Naive B cell (primary cell): ENCODE results near the gene KCND2. TPM values are rescaled to one million over a fixed set of nuclear protein-coding genes. Genes with fewer than 3 reads are reported as not detected.
"Not testable (repeated sequence)": the region's sequence is repeated elsewhere in the genome, so short reads cannot be mapped to it uniquely, and the experiment has no call there.

Source experiments
- ATAC-seq, 2 donors: fragments of 150-1000 bp; cut with Tn5 transposase; 2 replicates each; pipeline ENCODE4 v1.10.0; 2021; ENCODE audit warnings: low read depth in 2 of 2, mild to moderate bottlenecking in 2 of 2, moderate library complexity in 2 of 2
- DNase-seq: peaks from one replicate; pipeline ENCODE4 v3.0.0; 2022
- H3K27ac Mint-ChIP-seq, 6 donors: one replicate each; pipeline ENCODE4 v1.8.0; 2020 to 2022; ENCODE audit warnings: mild to moderate bottlenecking in 6 of 6, mixed read lengths in 6 of 6, moderate library complexity in 5 of 6, inconsistent platforms in 2 of 6
- H3K27me3 Mint-ChIP-seq, 3 donors: one replicate each; pipeline ENCODE4 v1.8.0; 2021 to 2022; ENCODE audit warnings: mixed read lengths in 3 of 3, mild to moderate bottlenecking in 1 of 3
- H3K36me3 Mint-ChIP-seq, 2 donors: one replicate each; pipeline ENCODE4 v1.8.0; 2020 to 2022; ENCODE audit warnings: mixed read lengths in 2 of 2, inconsistent platforms in 1 of 2, mild to moderate bottlenecking in 1 of 2
- H3K4me1 Mint-ChIP-seq, 3 donors: one replicate each; pipeline ENCODE4 v1.8.0; 2020 to 2022; ENCODE audit warnings: mixed read lengths in 3 of 3, inconsistent platforms in 1 of 3, mild to moderate bottlenecking in 1 of 3, moderate library complexity in 1 of 3
- H3K4me3 Mint-ChIP-seq, 8 donors: one replicate each; pipeline ENCODE4 v1.8.0; 2020 to 2022; ENCODE audit warnings: mild to moderate bottlenecking in 8 of 8, mixed read lengths in 8 of 8, moderate library complexity in 8 of 8, inconsistent platforms in 2 of 8
- H3K9me3 Mint-ChIP-seq, 7 donors: one replicate each; pipeline ENCODE4 v1.8.0; 2020 to 2022; ENCODE audit warnings: mixed read lengths in 7 of 7, mild to moderate bottlenecking in 5 of 7, inconsistent platforms in 2 of 7, moderate library complexity in 1 of 7
- polyA plus RNA-seq, 6 donors: library from polyadenylated mRNA; unstranded; fragments of 300-500 nt; fragmentation: Illumina TruSeq; gene quantifications; one replicate each; pipeline ENCODE4 v1.2.3, GENCODE V29; 2021; ENCODE audit warnings: low read depth in 6 of 6

Gene KCND2
- polyA plus RNA-seq, 6 donors from 2014 or later = not detected

GRCh38 chr7:120700796-120701195, 427.8 kb downstream of the KCND2 start:
- Mint-ChIP-seq H3K4me3 (no peak overlapping the region), H3K9me3 (peaks cover 0 to 12% (median 3%) of the 10 kb centered on the region in 7 donors), H3K27ac (no peak overlapping the region), H3K4me1 (no peaks in the 10 kb centered on the region), H3K36me3 (no peaks in the 10 kb centered on the region), H3K27me3 (no peaks in the 10 kb centered on the region)
- no peak for ATAC-seq
- no peak for DNase-seq

DNA sequence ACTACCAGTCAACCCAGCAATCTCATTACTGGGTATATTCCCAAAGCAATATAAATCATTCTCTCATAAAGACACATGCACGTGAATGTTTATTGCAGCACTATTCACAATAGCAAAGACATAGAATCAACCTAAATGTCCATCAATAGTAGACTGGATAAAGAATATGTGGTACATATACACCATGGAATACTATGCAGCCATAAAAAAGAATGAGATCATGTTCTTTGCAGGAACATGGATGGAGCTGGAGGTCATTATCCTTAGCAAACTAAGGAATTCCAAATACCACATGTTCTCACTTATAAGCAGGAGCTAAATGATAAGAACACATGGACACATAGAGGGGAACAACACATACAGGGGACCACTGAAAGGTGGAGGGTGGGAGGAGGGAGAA, 429.4 kb downstream of the KCND2 start:
- H3K4me1 Mint-ChIP-seq, H3K4me3 Mint-ChIP-seq, H3K27me3 Mint-ChIP-seq, H3K9me3 Mint-ChIP-seq, DNase-seq, ATAC-seq, H3K27ac Mint-ChIP-seq, H3K36me3 Mint-ChIP-seq: not testable (repeated sequence)

- no peaks in the 10 kb centered on the region for H3K27me3 Mint-ChIP-seq
- no peak overlapping the region for H3K4me3 Mint-ChIP-seq
- H3K36me3 Mint-ChIP-seq = no peaks in the 10 kb centered on the region
- H3K4me1 Mint-ChIP-seq = no peaks in the 10 kb centered on the region
- DNase-seq = no peak
- no peak overlapping the region for H3K27ac Mint-ChIP-seq
- ATAC-seq = no peak
- H3K9me3 Mint-ChIP-seq = peaks cover 0 to 8% (median 0%) of the 10 kb centered on the region in 7 donors
Observed at GRCh38 chr7:120703585-120704240, 430.7 kb downstream of the KCND2 start.

- Mint-ChIP-seq H3K4me3 (no peak overlapping the region), H3K36me3 (no peaks in the 10 kb centered on the region), H3K27ac (no peak overlapping the region), H3K27me3 (peaks cover 0 to 4% (median 0%) of the 10 kb centered on the region in 3 donors), H3K9me3 (peaks cover 0 to 2% (median 0%) of the 10 kb centered on the region in 7 donors), H3K4me1 (no peaks in the 10 kb centered on the region)
- ATAC-seq (no peak), DNase-seq (no peak)
Observed at GRCh38 chr7:120709252-120709971, 436.4 kb downstream of the KCND2 start.

GRCh38 chr7:120709972-120710320, 437.0 kb downstream of the KCND2 start:
- H3K27me3 Mint-ChIP-seq = peaks cover 0 to 4% (median 0%) of the 10 kb centered on the region in 3 donors
- no peak for DNase-seq
- no peak overlapping the region for H3K4me3 Mint-ChIP-seq
- peaks cover 0 to 2% (median 0%) of the 10 kb centered on the region in 7 donors for H3K9me3 Mint-ChIP-seq
- no peak for ATAC-seq
- no peaks in the 10 kb centered on the region for H3K36me3 Mint-ChIP-seq
- no peak overlapping the region for H3K27ac Mint-ChIP-seq
- no peaks in the 10 kb centered on the region for H3K4me1 Mint-ChIP-seq

- ATAC-seq (no peak), DNase-seq (no peak)
- no peaks in the 10 kb centered on the region for H3K4me1 Mint-ChIP-seq
- H3K36me3 Mint-ChIP-seq = no peaks in the 10 kb centered on the region
- H3K27me3 Mint-ChIP-seq = peaks cover 0 to 12% (median 7%) of the 10 kb centered on the region in 3 donors
- H3K9me3 Mint-ChIP-seq = peaks cover 0 to 2% (median 0%) of the 10 kb centered on the region in 7 donors
- no peak overlapping the region for H3K27ac Mint-ChIP-seq
- H3K4me3 Mint-ChIP-seq = no peak overlapping the region
Observed at GRCh38 chr7:120714945-120715344, 442.0 kb downstream of the KCND2 start.

- Mint-ChIP-seq H3K9me3 (peaks cover 0 to 2% (median 0%) of the 10 kb centered on the region in 7 donors), H3K4me1 (no peaks in the 10 kb centered on the region), H3K36me3 (no peaks in the 10 kb centered on the region), H3K27me3 (peaks cover 0 to 15% (median 14%) of the 10 kb centered on the region in 3 donors), H3K4me3 (no peak overlapping the region), H3K27ac (no peak overlapping the region)
- no peak for DNase-seq
- ATAC-seq = no peak
Observed at GRCh38 chr7:120716307-120716706, 443.3 kb downstream of the KCND2 start.

- Mint-ChIP-seq H3K4me1 (no peaks in the 10 kb centered on the region), H3K27ac (no peak overlapping the region), H3K27me3 (peaks cover 4 to 15% (median 14%) of the 10 kb centered on the region in 3 donors), H3K36me3 (no peaks in the 10 kb centered on the region), H3K9me3 (peaks cover 0 to 2% (median 0%) of the 10 kb centered on the region in 7 donors), H3K4me3 (no peak overlapping the region)
- DNase-seq (no peak), ATAC-seq (no peak)
Observed at GRCh38 chr7:120717166-120717565, 444.2 kb downstream of the KCND2 start.

DNA sequence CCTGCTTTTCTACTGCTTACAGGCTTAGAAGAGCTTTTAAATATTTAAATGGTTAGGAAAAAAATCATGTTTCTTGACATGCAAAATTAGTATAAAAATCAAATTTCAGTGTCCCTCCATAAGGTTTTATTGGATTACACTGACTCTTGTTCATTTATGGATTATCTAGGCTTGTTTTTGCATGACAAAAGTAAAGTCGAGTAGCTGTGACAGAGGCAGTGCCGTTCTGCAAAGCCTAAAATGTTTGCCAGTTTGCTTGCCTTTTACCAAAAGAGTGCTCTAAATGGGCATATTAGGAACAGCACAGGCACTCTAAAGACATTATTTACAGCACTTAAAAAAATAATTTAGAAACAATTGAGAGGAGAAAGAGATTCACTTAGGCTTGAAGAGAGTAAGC, 445.4 kb downstream of the KCND2 start:
- ATAC-seq (no peak), DNase-seq (no peak)
- H3K36me3 Mint-ChIP-seq = no peaks in the 10 kb centered on the region
- peaks cover 10 to 20% (median 14%) of the 10 kb centered on the region in 3 donors for H3K27me3 Mint-ChIP-seq
- no peaks in the 10 kb centered on the region for H3K4me1 Mint-ChIP-seq
- H3K9me3 Mint-ChIP-seq = peaks cover 0 to 2% (median 0%) of the 10 kb centered on the region in 7 donors
- H3K27ac Mint-ChIP-seq = no peak overlapping the region
- H3K4me3 Mint-ChIP-seq = no peak overlapping the region

DNA sequence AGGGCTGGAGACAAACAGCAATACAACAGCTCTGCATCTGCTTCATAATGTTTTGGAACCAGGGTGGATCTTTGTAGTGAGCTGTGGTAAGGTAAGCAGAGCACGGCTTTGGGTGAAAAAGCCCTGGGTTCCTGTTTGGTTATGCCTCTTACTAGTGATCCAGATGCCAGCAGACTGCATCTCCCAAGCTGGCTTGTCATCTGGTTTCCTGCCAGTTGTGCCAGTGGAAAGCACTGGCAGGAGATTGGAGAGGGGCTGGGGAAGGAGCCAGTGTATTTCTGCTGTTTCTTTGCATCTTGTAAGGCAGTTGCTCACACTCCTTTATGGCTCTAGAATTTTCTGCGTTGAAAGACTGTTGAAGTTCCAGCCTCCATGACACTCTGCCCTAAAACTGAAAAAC, 447.3 kb downstream of the KCND2 start:
- DNase-seq (no peak), ATAC-seq (no peak)
- H3K4me1 Mint-ChIP-seq = no peaks in the 10 kb centered on the region
- no peak overlapping the region for H3K27ac Mint-ChIP-seq
- no peaks in the 10 kb centered on the region for H3K36me3 Mint-ChIP-seq
- H3K9me3 Mint-ChIP-seq = no peaks in the 10 kb centered on the region
- peaks cover 10 to 20% (median 13%) of the 10 kb centered on the region in 3 donors for H3K27me3 Mint-ChIP-seq
- H3K4me3 Mint-ChIP-seq = no peak overlapping the region

- H3K27me3 Mint-ChIP-seq = peaks cover 10 to 23% (median 16%) of the 10 kb centered on the region in 3 donors
- DNase-seq = no peak
- no peaks in the 10 kb centered on the region for H3K36me3 Mint-ChIP-seq
Observed at GRCh38 chr7:120723465-120724385, 450.8 kb downstream of the KCND2 start.

DNA sequence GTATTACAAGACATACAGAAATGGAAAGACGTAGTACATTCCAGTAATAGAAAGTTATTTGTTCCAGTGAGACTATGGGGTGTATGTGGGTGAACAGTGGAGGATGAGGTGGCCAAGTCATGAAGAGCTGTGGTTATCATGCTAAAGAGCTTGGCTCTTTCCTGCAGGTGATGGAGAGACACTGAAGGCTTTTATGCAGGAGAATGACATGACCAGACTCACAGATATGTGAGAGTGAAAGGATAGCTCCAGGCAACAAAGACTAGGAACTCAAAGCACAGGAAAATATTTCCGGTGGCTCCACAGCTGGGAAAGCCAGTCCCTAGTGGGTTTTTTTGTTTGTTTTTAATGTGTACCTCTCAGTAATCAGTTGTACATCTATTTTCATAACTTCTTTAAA, 451.5 kb downstream of the KCND2 start:
- H3K9me3 Mint-ChIP-seq = no peaks in the 10 kb centered on the region

More at GRCh38 chr7:120723465-120724385, 450.8 kb downstream of the KCND2 start:
- no peak overlapping the region for H3K4me3 Mint-ChIP-seq
- H3K4me1 Mint-ChIP-seq = no peaks in the 10 kb centered on the region
- no peak overlapping the region for H3K27ac Mint-ChIP-seq
- H3K9me3 Mint-ChIP-seq = no peaks in the 10 kb centered on the region
- ATAC-seq = no peak

DNA sequence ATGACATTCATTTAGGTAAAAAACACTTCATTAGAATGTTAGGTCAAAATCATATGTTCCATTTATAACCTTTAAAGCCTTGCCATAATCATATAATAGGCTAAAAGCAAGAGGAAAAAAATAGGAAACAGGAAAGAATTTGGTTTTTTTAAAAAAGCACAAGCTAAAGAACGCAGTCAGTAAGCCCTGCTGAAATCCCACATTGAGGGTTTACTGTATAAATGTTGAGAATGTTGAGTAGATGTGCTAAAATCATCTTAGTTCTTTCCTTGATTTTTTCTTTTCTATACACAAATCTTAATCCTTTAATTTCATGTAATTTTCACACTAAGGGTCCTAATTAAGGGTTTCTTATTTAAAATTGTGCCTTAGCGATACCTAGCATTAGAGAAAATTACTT, 452.0 kb downstream of the KCND2 start:
- H3K4me3 Mint-ChIP-seq = no peak overlapping the region
- H3K36me3 Mint-ChIP-seq = no peaks in the 10 kb centered on the region
- no peak for DNase-seq
- H3K4me1 Mint-ChIP-seq = no peaks in the 10 kb centered on the region
- H3K27me3 Mint-ChIP-seq = peaks cover 6 to 21% (median 20%) of the 10 kb centered on the region in 3 donors
- ATAC-seq = no peak
- H3K27ac Mint-ChIP-seq = no peak overlapping the region
- H3K9me3 Mint-ChIP-seq = no peaks in the 10 kb centered on the region

More for the DNA sequence above, 451.5 kb downstream of the KCND2 start:
- H3K36me3 Mint-ChIP-seq = no peaks in the 10 kb centered on the region
- no peaks in the 10 kb centered on the region for H3K4me1 Mint-ChIP-seq
- ATAC-seq (no peak), DNase-seq (no peak)
- H3K4me3 Mint-ChIP-seq = no peak overlapping the region
- peaks cover 10 to 21% (median 19%) of the 10 kb centered on the region in 3 donors for H3K27me3 Mint-ChIP-seq
- H3K27ac Mint-ChIP-seq = no peak overlapping the region
